B cell (primary cell): ENCODE measurements around the gene CAMK1D. TPM values are rescaled to one million over a fixed set of nuclear protein-coding genes. Genes with fewer than 3 reads are reported as not detected.
A peak's percentile ranks its signal among the peaks of the same experiment; 100 is the strongest.

ENCODE experiments used
- ATAC-seq: fragments of 200-7000 bp; cut with Tn5 transposase; one replicate; pipeline ENCODE4 v1.10.0; 2021; ENCODE audit warnings: low read depth, mild to moderate bottlenecking, moderate number of reproducible peaks, moderate library complexity
- CTCF ChIA-PET: fragments of 350-600 bp; sonication (Branson Sonifier 250); formaldehyde crosslinking; loops from one replicate; lab custom pipeline; 2021; ENCODE audit warnings: antibody characterized with exemption, inconsistent platforms; lab: Charles Lee
- POLR2A ChIA-PET: fragments of 350-600 bp; sonication (Branson Sonifier 250); formaldehyde crosslinking; loops from one replicate; lab custom pipeline; 2021; ENCODE audit warnings: antibody characterized with exemption; lab: Charles Lee
- DNase-seq: peaks from one replicate; pipeline ENCODE4 v3.0.0; 2013
- H2AFZ ChIP-seq: 2 replicates; pipeline ENCODE4 v1.6.1; 2012; ENCODE audit warnings: mild to moderate bottlenecking, low read depth, low read length; ENCODE audit not compliant: insufficient read depth, poor library complexity, severe bottlenecking
- H3K27ac ChIP-seq, 2 donors: 1 replicate in 1 of 2; 2 replicates in 1 of 2; pipeline ENCODE4 v1.5.1; 2012 to 2013; ENCODE audit warnings: low read length in 2 of 2, mild to moderate bottlenecking in 2 of 2, moderate library complexity in 1 of 2
- H3K27me3 ChIP-seq, 4 experiments: fragments of 200-600 bp in 1 of 4; sonication (generic) in 1 of 4; replicated peaks in 1 of 4; 1 replicate in 2 of 4; 2 replicates in 2 of 4; pipeline versions ENCODE4 v1.6.1 to v1.7.0; 2013 to 2016; ENCODE audit warnings: low read length in 3 of 4, mild to moderate bottlenecking in 2 of 4, mixed read lengths in 1 of 4, moderate library complexity in 1 of 4; ENCODE audit not compliant: insufficient read depth in 4 of 4, control insufficient read depth in 3 of 4; ENCODE audit errors: control extremely low read depth in 1 of 4
- H3K36me3 ChIP-seq, 2 experiments: replicated peaks in 1 of 2; 1 replicate in 1 of 2; 2 replicates in 1 of 2; pipeline versions ENCODE4 v1.6.1 to v1.7.1; 2013; ENCODE audit warnings: low read length in 1 of 2; ENCODE audit not compliant: insufficient read depth in 2 of 2, control insufficient read depth in 1 of 2; ENCODE audit errors: control extremely low read depth in 1 of 2, extremely low read depth in 1 of 2
- H3K4me1 ChIP-seq, 2 donors: fragments of 200-600 bp in 1 of 2; sonication (generic) in 1 of 2; 1 replicate in 1 of 2; 2 replicates in 1 of 2; pipeline versions ENCODE4 v1.5.1 to v1.6.1; 2013 to 2017; ENCODE audit warnings: low read length in 2 of 2; ENCODE audit not compliant: control insufficient read depth in 2 of 2, insufficient read depth in 2 of 2
- H3K4me2 ChIP-seq: replicated peaks from 2 replicates; pipeline ENCODE3; 2012; ENCODE audit warnings: mild to moderate bottlenecking, low read depth, low read length; ENCODE audit not compliant: poor library complexity, severe bottlenecking
- H3K4me3 ChIP-seq, 5 experiments: fragments of 200-600 bp in 1 of 5; sonication (generic) in 1 of 5; 1 replicate in 3 of 5; 2 replicates in 2 of 5; pipeline versions ENCODE4 v1.5.1 to v1.7.0; 2011 to 2016; ENCODE audit warnings: low read length in 4 of 5, mild to moderate bottlenecking in 4 of 5, low read depth in 2 of 5, control low read depth in 1 of 5, moderate library complexity in 1 of 5; ENCODE audit not compliant: insufficient read depth in 1 of 5; ENCODE audit errors: control extremely low read depth in 1 of 5, extremely low read depth in 1 of 5
- H3K79me2 ChIP-seq: fragments of 200-600 bp; sonication (generic); one replicate; pipeline ENCODE4 v1.6.0; 2016; ENCODE audit warnings: low read length; ENCODE audit not compliant: control insufficient read depth, insufficient read depth
- H3K9ac ChIP-seq: fragments of 200-600 bp; sonication (generic); 2 replicates; pipeline ENCODE4 v1.6.1; 2017; ENCODE audit warnings: mild to moderate bottlenecking, low read length, moderate library complexity
- H3K9me3 ChIP-seq, 3 donors: one replicate each; pipeline versions ENCODE4 v1.6.1 to v1.7.1; 2013; ENCODE audit warnings: low read length in 2 of 3; ENCODE audit not compliant: control insufficient read depth in 2 of 3, insufficient read depth in 1 of 3; ENCODE audit errors: control extremely low read depth in 1 of 3
- H4K20me1 ChIP-seq: 2 replicates; pipeline ENCODE4 v1.6.0; 2012; ENCODE audit warnings: mild to moderate bottlenecking, low read length; ENCODE audit not compliant: insufficient read depth, control insufficient read depth, poor library complexity, severe bottlenecking
- H3K27ac Mint-ChIP-seq: one replicate; pipeline ENCODE4 v1.8.0; 2021; ENCODE audit warnings: mixed read lengths
- H3K27me3 Mint-ChIP-seq: one replicate; pipeline ENCODE4 v1.8.0; 2021; ENCODE audit warnings: mixed read lengths
- H3K4me1 Mint-ChIP-seq: one replicate; pipeline ENCODE4 v1.8.0; 2021; ENCODE audit warnings: mixed read lengths
- H3K4me3 Mint-ChIP-seq: one replicate; pipeline ENCODE4 v1.8.0; 2021; ENCODE audit warnings: mixed read lengths
- H3K9me3 Mint-ChIP-seq: one replicate; pipeline ENCODE4 v1.8.0; 2022; ENCODE audit warnings: mixed read lengths; ENCODE audit not compliant: insufficient read depth
- EZH2 ChIP-seq: IDR thresholded peaks from 2 replicates; pipeline ENCODE4 v1.6.1; 2012; ENCODE audit warnings: borderline replicate concordance, low read depth, mild to moderate bottlenecking, moderate library complexity, low read length; ENCODE audit not compliant: insufficient read depth, poor library complexity, severe bottlenecking
- WGBS: methylation state at CpG from one replicate; pipeline ENCODE4 v1.1.5; 2013; ENCODE audit warnings: missing lambda C conversion rate; ENCODE audit not compliant: insufficient coverage; 5-methylcytosine and 5-hydroxymethylcytosine counted together
- intact Hi-C: fragments of 100-400 bp; cut with micrococcal nuclease; formaldehyde crosslinking; loops from one replicate; pipeline ENCODE4 v1.10.0; 2022
- polyA plus RNA-seq: library from polyadenylated mRNA; depleted of rRNA; stranded (reverse); fragments of >200 nt; gene quantifications from 2 replicates; pipeline ENCODE4 v1.2.3, GENCODE V29; 2012
- total RNA-seq, 2 donors: library from RNA; stranded (reverse); fragments of 120-200 nt in 1 of 2; gene quantifications; 1 replicate in 1 of 2; 2 replicates in 1 of 2; pipeline versions ENCODE4 v1.2.3 to v1.2.4, GENCODE V29; 2013 to 2022
- TF ChIP-seq, protein P1 (sequence below): fragments of 200-600 bp; IDR thresholded peaks from one replicate; pipeline ENCODE4 v1.8.0; 2022; ENCODE audit warnings: antibody characterized with exemption, mild to moderate bottlenecking

The CAMK1D gene
- total and polyA plus RNA-seq, 2 donors (not counting 1 experiment from before 2014, with no cell fraction given): 34.1 to 69.7 TPM

GRCh38 chr10:12774204-12774894, 425.0 kb downstream of the CAMK1D start:
- DNase-seq (no peak), ATAC-seq (no peak)
- H3K4me2 ChIP-seq: no peak overlapping the region
- peaks cover 27% of the 10 kb centered on the region for H4K20me1 ChIP-seq
- H3K79me2 ChIP-seq: peaks cover 21% of the 10 kb centered on the region
- Mint-ChIP-seq H3K9me3 (no peaks in the 10 kb centered on the region), H3K4me3 (no peak overlapping the region), H3K27ac (peak overlapping the region; percentile 5), H3K27me3 (no peaks in the 10 kb centered on the region), H3K4me1 (peaks cover 18% of the 10 kb centered on the region)
- no peak overlapping the region for H3K27ac ChIP-seq
- no peaks in the 10 kb centered on the region for H3K9me3 ChIP-seq
- H3K27me3 ChIP-seq: no peaks in the 10 kb centered on the region
- no peak overlapping the region for H3K9ac ChIP-seq
- TF ChIP-seq EZH2: no peak
- TF ChIP-seq, protein P1, sequence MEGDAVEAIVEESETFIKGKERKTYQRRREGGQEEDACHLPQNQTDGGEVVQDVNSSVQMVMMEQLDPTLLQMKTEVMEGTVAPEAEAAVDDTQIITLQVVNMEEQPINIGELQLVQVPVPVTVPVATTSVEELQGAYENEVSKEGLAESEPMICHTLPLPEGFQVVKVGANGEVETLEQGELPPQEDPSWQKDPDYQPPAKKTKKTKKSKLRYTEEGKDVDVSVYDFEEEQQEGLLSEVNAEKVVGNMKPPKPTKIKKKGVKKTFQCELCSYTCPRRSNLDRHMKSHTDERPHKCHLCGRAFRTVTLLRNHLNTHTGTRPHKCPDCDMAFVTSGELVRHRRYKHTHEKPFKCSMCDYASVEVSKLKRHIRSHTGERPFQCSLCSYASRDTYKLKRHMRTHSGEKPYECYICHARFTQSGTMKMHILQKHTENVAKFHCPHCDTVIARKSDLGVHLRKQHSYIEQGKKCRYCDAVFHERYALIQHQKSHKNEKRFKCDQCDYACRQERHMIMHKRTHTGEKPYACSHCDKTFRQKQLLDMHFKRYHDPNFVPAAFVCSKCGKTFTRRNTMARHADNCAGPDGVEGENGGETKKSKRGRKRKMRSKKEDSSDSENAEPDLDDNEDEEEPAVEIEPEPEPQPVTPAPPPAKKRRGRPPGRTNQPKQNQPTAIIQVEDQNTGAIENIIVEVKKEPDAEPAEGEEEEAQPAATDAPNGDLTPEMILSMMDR: no peak
- POLR2A ChIA-PET: interaction anchor here (0.6 kb wide), 1 partner anchor 890 kb away, joined by 6 read pairs; no protein-coding TSS in a partner anchor
- WGBS: 89% methylated on average over 16 of the region's 16 CpGs
- intact Hi-C loops: no loop called here
- CTCF ChIA-PET: interaction anchor here (1.2 to 1.3 kb wide), 2 partner anchors 8 to 63 kb away, joined by 3 to 4 read pairs; no protein-coding TSS in a partner anchor
- H3K36me3 ChIP-seq: peaks cover 5 to 45% of the 10 kb centered on the region in 2 experiments
- no peak overlapping the region for H3K4me3 ChIP-seq
- H3K4me1 ChIP-seq: peaks cover 0 to 5% of the 10 kb centered on the region in 2 donors
- H2AFZ ChIP-seq: no peak overlapping the region

DNA sequence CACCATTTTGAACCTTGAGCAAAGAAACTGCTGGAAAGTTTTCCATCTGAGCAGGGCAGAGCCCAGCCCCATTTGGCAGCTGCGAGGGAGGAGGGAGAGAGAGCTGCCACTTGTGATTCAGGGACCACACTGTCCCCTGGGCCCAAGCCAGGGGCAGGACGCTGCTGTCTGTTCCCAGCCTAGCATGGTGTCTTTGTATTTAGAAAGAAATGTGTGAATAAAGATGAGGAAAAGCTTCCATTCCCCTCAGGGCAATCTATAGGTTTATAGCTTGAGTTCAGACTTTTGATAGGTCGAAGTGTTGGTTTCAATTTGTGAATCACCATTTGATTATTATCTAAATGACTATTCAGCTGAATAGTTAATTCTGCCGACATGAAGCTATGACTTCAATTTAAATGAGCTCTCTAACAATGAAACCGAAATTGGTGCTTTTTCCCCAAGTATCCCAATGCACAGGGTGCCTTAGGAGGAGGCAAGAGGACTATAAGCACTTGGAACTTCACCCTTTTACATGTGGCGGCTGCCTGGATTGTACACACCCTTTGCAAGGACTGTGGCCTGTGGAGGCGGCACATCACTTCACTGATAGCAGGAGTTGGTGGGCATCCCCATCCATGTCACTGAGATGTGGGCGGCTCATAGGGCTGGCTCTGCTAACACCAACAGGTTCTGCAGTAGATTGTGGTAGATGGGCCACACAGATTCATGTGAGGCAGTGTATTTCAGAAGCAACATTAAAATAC, 428.7 kb downstream of the CAMK1D start:
- Histone ChIP-seq H3K27ac (no peak overlapping the region), H3K4me3 (no peak overlapping the region), H3K9me3 (no peaks in the 10 kb centered on the region), H4K20me1 (peaks cover 37% of the 10 kb centered on the region), H3K79me2 (peaks cover 15% of the 10 kb centered on the region), H3K4me2 (no peak overlapping the region), H3K36me3 (peaks cover 0 to 51% of the 10 kb centered on the region in 2 experiments), H3K9ac (no peak overlapping the region), H2AFZ (no peak overlapping the region), H3K4me1 (peaks cover 0 to 2% of the 10 kb centered on the region in 2 donors), H3K27me3 (no peaks in the 10 kb centered on the region)
- TF ChIP-seq, protein P1: no peak
- no peak for TF ChIP-seq EZH2
- 79% methylated on average over 4 of the region's 8 CpGs for WGBS
- Mint-ChIP-seq H3K9me3 (no peaks in the 10 kb centered on the region), H3K27me3 (no peaks in the 10 kb centered on the region), H3K4me3 (no peak overlapping the region), H3K27ac (peak overlapping the region; percentile 12), H3K4me1 (peaks cover 12% of the 10 kb centered on the region)
- ATAC-seq (no peak), DNase-seq (no peak)
- POLR2A ChIA-PET: no interaction called here
- intact Hi-C loops: no loop called here
- CTCF ChIA-PET: no interaction called here
